ENCODE data around the gene EPB41L2. TPM values are rescaled to one million over a fixed set of nuclear protein-coding genes. Genes with fewer than 3 reads are reported as not detected.

The EPB41L2 gene
- total RNA-seq, 1 donor from 2014 or later = 314 TPM

GRCh38 chr6:131045139-131045538 lies 17.9 kb downstream of the EPB41L2 start:
- no peaks in the 10 kb centered on the region for H3K9me3 Mint-ChIP-seq (ENCODE audit: unreplicated experiment)
- peaks cover 5% of the 10 kb centered on the region for H3K27me3 Mint-ChIP-seq (ENCODE audit: unreplicated experiment)
- H3K36me3 Mint-ChIP-seq (ENCODE audit: low read depth, unreplicated experiment) = no peaks in the 10 kb centered on the region
- no peak for DNase-seq (ENCODE audit: low spot score)
- no peak overlapping the region for H3K4me3 Mint-ChIP-seq (ENCODE audit: unreplicated experiment)
- peaks cover 39% of the 10 kb centered on the region for H3K4me1 Mint-ChIP-seq (ENCODE audit: unreplicated experiment)
- TF ChIP-seq CTCF (IDR thresholded peaks at IDR 0.05; ENCODE audit: unreplicated experiment) = no peak
- peak overlapping the region; percentile 10 for H3K27ac Mint-ChIP-seq (ENCODE audit: unreplicated experiment)

GRCh38 chr6:131043902-131044447 lies 19.1 kb downstream of the EPB41L2 start:
- DNase-seq (ENCODE audit: low spot score) = no peak
- Mint-ChIP-seq H3K27ac (ENCODE audit: unreplicated experiment) (no peak overlapping the region), H3K4me3 (ENCODE audit: unreplicated experiment) (no peak overlapping the region), H3K27me3 (ENCODE audit: unreplicated experiment) (peaks cover 5% of the 10 kb centered on the region), H3K4me1 (ENCODE audit: unreplicated experiment) (peaks cover 46% of the 10 kb centered on the region), H3K36me3 (ENCODE audit: low read depth, unreplicated experiment) (no peaks in the 10 kb centered on the region), H3K9me3 (ENCODE audit: unreplicated experiment) (no peaks in the 10 kb centered on the region)
- no peak for TF ChIP-seq CTCF (IDR thresholded peaks at IDR 0.05; ENCODE audit: unreplicated experiment)

GRCh38 chr6:131042664-131043063 lies 20.4 kb downstream of the EPB41L2 start:
- TF ChIP-seq CTCF (IDR thresholded peaks at IDR 0.05; ENCODE audit: unreplicated experiment) = no peak
- H3K27ac Mint-ChIP-seq (ENCODE audit: unreplicated experiment) = no peak overlapping the region
- H3K4me1 Mint-ChIP-seq (ENCODE audit: unreplicated experiment) = peaks cover 45% of the 10 kb centered on the region
- peaks cover 5% of the 10 kb centered on the region for H3K27me3 Mint-ChIP-seq (ENCODE audit: unreplicated experiment)
- no peaks in the 10 kb centered on the region for H3K36me3 Mint-ChIP-seq (ENCODE audit: low read depth, unreplicated experiment)
- DNase-seq (ENCODE audit: low spot score) = no peak
- H3K9me3 Mint-ChIP-seq (ENCODE audit: unreplicated experiment) = no peaks in the 10 kb centered on the region
- H3K4me3 Mint-ChIP-seq (ENCODE audit: unreplicated experiment) = no peak overlapping the region

- no peak for DNase-seq (ENCODE audit: low spot score)
- Mint-ChIP-seq H3K4me1 (ENCODE audit: unreplicated experiment) (peaks cover 45% of the 10 kb centered on the region), H3K9me3 (ENCODE audit: unreplicated experiment) (no peaks in the 10 kb centered on the region), H3K4me3 (ENCODE audit: unreplicated experiment) (no peak overlapping the region), H3K27ac (ENCODE audit: unreplicated experiment) (no peak overlapping the region), H3K27me3 (ENCODE audit: unreplicated experiment) (peaks cover 5% of the 10 kb centered on the region), H3K36me3 (ENCODE audit: low read depth, unreplicated experiment) (no peaks in the 10 kb centered on the region)
- TF ChIP-seq CTCF (IDR thresholded peaks at IDR 0.05; ENCODE audit: unreplicated experiment) = no peak
These were observed 21.2 kb downstream of the EPB41L2 start for GRCh38 chr6:131041814-131042213.

GRCh38 chr6:131040866-131041265 lies 22.2 kb downstream of the EPB41L2 start:
- no peak for TF ChIP-seq CTCF (IDR thresholded peaks at IDR 0.05; ENCODE audit: unreplicated experiment)
- Mint-ChIP-seq H3K4me1 (ENCODE audit: unreplicated experiment) (peaks cover 41% of the 10 kb centered on the region), H3K4me3 (ENCODE audit: unreplicated experiment) (no peak overlapping the region), H3K36me3 (ENCODE audit: low read depth, unreplicated experiment) (no peaks in the 10 kb centered on the region), H3K27ac (ENCODE audit: unreplicated experiment) (peak overlapping the region; percentile 27), H3K27me3 (ENCODE audit: unreplicated experiment) (peaks cover 5% of the 10 kb centered on the region), H3K9me3 (ENCODE audit: unreplicated experiment) (no peaks in the 10 kb centered on the region)
- DNase-seq (ENCODE audit: low spot score) = no peak

Measured in endothelial cell (in vitro differentiated cells).